GM21447 (cell line): ENCODE data around the gene UTF1.

Experiments used
- ATAC-seq: cut with Tn5 transposase; IDR thresholded peaks from one replicate; pipeline ENCODE4 v1.9.1; 2021; ENCODE audit not compliant: unreplicated experiment

UTF1 gene

DNA sequence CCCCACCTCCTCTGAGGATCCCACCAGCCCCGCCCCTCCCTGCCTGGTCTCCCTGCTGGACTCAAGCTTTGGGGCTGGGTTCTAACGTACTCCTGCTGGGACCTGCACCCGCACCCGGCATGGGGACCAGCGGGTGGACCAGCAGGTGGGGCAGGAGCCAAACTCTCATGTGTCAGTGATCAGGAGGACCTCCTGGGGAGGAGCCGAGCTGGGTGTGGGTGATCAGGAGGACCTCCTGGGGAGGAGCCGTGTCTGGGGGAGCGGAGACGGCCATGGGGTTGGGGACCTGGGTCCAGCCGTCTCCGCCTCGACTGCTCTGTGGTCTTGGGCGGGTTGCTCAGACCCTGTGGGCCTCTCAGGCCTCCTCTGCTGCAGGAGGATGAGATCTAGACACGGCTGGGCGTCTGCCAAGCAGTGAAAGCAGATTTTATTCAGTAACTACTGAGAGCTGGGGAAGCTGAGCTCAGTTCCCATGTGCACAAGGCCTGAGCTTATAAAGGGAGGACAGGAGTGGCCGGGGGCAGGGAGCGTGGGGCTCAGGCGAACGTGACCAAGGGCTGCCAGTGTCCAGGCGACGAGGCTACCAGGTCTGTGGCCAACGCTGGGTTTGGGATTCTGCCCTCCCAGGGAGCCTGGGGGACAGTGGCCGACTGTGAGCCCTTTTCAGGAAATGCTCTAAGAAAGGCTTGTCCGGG is 33.6 kb upstream of the UTF1 start:
- no peak for ATAC-seq

GRCh38 chr10:133196936-133197758 is 32.9 kb upstream of the UTF1 start:
- no peak for ATAC-seq

DNA sequence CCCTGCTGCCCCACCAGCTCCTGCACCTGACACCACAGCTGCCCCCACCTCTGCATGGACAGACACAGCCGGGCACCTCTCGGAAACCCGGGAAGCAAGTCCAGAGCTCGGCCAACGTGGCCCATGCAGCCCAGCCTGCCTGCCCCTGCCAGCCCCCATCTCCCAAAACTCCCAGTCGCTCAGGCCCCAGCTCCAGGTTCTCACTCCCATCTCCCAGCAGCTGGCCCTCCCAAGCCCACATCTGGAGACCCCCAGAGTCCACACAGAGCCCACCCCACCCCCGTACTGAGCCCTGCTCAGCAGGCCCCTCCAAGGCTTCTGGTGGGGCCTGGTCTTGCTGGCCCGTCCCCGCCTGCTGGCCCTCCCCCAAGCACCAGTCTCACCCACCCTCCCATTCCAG is 32.2 kb upstream of the UTF1 start:
- no peak for ATAC-seq

DNA sequence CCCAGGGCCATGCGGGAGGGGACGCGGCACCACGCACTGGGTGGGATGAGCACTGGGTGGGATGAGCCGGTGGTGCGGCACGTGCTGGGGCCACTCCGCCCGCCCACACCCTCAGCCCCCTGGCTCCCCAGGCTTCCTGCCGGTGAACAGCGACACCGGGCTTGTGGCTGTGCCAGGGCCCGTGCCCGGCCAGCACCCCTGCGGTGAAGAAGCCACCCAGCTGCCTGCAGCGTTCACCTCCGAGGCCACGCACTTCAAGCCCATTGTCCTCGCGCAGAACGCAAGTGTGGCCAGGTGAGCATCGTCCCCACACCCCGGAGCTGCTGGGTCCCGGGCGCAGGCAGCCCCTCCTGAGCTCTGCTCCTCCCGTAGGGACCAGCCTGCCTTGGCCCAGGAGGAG is 31.8 kb upstream of the UTF1 start:
- no peak for ATAC-seq

GRCh38 chr10:133198621-133199487 is 31.2 kb upstream of the UTF1 start:
- ATAC-seq: no peak

DNA sequence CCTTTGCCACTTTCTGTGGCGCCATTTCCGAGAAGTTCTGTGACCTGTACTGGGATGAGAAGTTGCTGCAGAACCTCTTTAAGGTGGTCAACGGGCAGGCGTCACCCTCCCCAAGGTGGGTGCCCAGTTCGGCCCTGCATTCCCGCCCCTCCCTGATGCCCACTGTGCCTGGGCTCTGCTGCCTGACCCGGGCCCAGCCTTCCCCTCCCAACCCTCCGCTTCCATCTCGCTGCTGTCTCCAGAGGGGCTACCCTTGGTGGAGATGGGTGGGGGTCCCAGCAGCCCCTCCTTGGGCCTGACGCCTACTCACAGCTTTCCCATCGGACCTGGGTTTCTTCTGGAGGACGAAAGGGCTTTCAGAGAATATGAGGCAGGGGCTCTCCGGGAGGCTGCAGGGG is 30.5 kb upstream of the UTF1 start:
- ATAC-seq: no peak

- ATAC-seq: no peak
Observed at GRCh38 chr10:133199992-133200611, 29.9 kb upstream of the UTF1 start.

DNA sequence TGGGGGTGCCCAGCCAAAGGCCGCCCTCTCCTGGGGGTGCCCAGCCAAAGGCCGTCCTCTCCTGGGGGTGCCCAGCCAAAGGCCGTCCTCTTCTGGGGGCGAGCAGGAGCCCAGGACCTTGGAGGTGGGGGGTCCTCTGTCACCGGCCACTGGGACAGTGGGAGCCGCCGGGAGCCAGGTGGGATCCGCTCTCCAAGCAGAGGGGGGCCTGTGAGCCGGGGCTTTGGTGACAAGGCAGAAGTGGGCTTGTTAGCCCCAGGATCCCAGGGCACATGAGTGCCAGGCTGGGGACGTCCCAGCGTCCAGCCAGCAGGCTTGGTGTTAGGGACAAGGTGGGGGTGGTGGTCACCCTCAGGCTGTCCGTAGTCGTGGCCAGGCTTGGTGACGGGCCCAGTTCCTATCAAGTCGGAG is 29.4 kb upstream of the UTF1 start:
- no peak for ATAC-seq

DNA sequence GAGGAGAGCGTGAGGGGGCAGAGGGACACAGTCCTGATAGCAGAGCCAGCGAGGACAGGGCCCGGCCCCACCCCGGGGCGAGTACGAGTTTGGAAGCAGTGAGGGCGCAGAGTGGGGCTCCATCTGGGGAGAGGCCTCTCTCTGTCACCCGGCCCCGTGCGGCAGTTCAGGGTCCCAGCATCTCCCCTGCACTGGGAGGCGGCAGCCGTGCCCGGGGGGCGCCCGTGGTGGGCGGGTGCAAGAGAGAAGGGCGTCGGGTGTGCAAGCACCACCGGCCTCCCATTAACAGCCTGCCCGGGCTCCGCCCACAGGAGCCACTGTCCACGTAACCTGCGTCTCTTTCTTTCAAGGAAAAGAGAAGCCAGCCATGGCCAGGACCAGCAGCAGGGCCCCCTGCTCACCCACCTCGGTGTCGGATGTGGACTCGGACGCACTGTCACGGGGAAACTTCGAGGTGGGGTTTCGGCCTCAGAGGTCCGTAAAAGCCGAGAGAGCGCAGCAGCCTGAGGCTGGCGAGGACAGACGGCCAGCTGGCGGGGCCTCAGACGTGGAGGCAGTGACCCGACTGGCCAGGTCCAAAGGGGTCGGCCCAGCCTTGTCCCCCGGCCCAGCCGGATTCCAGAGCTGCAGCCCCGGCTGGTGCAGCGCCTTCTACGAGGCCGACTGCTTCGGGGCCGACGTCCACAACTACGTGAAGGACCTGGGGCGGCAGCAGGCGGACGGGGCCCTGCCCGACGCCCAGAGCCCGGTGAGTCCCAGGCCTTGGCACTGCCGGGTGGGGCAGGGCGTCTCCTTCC is 28.7 kb upstream of the UTF1 start:
- no peak for ATAC-seq

- no peak for ATAC-seq
Observed at GRCh38 chr10:133201948-133202725, 27.9 kb upstream of the UTF1 start.

DNA sequence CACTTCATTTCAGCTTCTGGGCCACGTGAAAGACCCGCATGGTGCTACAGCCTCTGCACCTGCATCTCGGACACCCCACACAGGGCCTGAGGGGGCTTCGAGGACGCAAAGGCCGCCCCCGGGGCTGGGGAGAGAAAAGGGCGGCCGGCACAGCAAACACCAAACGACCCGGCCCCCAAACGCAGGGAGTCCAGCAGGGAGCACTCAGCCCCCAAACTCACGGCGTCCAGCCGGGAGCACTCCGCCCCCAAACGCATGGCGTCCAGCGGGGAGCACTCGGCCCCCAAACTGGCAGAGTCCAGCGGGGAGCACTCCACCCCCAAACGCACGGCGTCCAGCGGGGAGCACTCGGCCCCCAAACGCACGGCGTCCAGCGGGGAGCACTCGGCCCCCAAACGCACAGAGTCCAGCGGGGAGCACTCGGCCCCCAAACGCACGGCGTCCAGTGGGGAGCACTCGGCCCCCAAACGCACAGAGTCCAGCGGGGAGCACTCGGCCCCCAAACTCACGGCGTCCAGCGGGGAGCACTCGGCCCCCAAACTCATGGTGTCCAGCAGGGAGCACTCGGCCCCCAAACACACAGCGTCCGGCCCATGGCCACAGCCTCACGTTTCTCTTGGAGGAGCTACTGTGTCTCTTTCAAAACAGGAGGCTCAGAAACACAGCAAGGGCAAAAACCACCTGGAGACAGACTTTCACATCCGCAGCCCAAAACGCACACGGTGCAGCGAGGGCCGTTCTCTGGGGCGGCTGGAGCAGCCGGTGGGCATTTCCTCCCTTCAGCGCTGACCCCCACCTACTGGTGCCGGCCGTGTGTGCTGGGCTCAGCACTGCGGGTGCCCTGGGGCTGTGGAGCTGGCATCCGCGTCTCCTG is 27.0 kb upstream of the UTF1 start:
- ATAC-seq: no peak

GRCh38 chr10:133203652-133204195 is 26.3 kb upstream of the UTF1 start:
- no peak for ATAC-seq

DNA sequence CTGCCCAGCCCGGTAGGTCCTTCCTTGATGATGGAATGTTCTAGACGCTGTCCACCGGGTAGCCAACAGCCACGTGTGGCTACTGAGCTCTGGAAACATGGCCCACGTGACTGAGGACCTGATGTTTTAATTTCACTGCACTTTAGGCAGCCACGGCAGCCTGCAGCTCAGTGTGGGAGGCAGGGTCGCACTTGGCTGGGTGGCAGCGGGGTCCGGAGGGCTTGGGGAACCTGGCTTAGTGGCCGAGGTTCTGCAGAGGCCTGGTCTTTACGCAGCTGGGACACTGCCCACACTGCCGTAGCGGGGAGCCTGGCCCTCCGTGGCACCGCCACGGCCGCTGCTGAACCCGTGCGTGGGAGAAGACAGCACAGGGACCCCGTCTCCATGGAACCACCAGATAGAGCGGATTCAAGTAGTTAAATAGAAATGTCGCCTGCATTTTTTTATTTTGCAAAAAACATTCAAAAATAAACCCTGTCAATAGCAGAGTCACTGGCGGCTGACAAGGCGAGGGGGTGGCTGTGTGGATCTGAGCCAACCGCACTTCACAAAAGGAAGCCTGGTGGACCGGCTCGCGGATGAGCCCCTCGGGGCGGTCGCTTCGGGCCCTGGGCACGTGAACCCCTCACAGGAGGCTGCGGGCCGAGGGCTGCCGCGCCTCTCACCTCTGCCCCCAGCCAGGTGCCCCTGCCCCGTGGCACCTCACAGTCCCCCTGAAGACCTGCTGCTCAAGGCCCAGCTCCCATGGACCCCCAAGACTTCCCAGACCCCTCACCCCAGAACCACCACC is 25.6 kb upstream of the UTF1 start:
- no peak for ATAC-seq

DNA sequence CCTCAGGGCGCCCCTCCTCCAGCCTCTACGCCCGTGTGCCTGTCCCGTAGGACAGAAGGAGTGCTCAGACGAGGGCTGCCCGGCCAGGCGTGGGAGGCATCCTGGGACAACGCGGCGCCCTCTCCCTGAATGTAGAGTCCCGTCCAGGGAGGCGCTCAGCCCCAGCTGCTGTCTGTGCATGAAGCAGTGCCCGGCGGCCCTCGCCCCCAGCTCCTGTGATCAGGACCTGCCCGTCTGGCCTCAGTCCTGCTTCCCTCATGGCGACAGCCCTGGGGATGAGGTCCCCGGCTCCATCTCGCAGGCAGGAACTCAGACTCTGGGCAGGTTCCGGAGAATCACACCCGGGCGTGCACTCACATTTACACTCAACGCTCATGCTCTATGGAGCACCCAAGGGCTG is 24.9 kb upstream of the UTF1 start:
- ATAC-seq: no peak

- no peak for ATAC-seq
Observed at GRCh38 chr10:133206356-133207040, 23.5 kb upstream of the UTF1 start.

- no peak for ATAC-seq
Observed at GRCh38 chr10:133207041-133207600, 22.9 kb upstream of the UTF1 start.

- no peak for ATAC-seq
Observed at GRCh38 chr10:133207627-133208026, 22.4 kb upstream of the UTF1 start.
